GM18519 (cell line): Measurements from ENCODE around the gene DMBX1.

Experiments
- ATAC-seq: cut with Tn5 transposase; IDR thresholded peaks from one replicate; pipeline ENCODE4 v1.9.1; 2021; ENCODE audit warnings: mild to moderate bottlenecking, moderate library complexity; ENCODE audit not compliant: unreplicated experiment, low FRiP score

The DMBX1 gene

DNA sequence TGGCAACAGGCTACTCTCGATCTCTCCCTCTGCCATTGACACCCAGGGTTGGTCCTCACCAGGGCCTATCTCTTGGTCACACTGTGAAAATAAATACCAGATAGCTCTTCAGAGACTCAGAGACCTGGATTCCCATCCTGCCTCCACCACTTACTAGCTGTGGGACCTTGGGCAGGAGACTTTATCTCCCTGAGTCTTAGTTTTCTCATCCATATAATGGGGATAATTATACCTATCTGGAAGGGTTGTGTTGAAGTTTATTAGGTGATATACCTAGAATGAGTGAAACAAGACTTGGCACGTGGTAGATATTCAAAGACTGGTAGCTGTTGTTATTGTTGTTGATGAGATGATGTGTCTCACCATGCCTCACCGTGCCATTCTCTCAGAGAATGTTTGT is 7.4 kb downstream of the DMBX1 start:
- no peak for ATAC-seq

DNA sequence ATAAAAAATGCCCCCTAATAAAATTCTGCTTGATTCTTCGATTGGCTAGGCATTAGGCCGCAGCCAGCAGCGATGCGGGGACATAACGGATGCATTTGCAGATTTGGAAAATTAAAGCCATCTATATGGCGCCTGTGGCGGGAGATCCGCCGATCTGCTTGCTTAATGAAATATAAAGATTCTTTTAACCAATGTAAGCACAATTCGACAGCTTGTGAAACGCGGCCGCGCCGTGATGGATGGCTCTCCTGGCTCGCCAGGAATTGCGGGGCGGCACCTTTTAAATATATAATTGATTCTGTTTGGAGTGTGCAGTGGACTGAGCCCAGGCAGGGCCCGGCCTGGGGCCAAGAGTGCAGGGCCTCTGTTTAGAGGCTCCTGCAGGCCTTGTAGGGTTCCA is 8.0 kb downstream of the DMBX1 start:
- no peak for ATAC-seq

DNA sequence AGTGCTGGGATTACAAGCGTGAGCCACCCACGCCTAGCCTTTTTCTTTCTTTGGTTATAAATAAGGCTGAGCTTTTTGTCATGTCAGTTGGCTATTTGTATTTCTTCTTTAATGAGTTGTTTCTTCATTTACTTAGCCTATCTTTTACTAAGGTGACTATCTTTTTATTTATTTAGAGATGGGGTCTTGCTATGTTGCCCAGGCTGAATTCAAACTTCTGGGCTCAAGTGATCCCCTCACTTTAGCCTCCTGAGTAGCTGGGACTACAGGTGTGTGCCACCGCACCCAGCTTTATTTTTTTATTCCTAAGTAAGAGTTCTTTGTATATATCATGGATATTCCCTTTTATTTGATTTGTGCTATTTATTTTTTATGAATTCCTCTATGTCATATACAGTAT is 11.9 kb downstream of the DMBX1 start:
- no peak for ATAC-seq

DNA sequence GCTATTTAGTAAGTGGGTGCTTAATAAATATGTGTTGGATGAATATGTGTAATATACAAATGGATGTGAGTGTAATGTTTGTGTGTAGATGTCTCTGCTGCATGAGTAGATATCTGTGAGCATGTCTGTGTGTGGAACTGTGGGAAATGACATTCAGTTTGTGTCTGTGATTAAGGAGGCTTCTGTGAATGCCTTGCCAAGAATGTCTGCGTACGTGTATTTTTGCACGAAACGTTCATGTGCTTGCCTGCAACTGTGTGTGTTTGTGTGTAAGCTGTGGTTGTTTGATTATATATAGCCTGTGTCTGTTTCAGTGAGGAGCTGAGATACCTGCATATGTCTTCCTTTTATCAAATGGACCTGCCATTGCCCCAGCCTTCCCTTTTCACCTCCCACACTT is 13.8 kb downstream of the DMBX1 start:
- no peak for ATAC-seq

DNA sequence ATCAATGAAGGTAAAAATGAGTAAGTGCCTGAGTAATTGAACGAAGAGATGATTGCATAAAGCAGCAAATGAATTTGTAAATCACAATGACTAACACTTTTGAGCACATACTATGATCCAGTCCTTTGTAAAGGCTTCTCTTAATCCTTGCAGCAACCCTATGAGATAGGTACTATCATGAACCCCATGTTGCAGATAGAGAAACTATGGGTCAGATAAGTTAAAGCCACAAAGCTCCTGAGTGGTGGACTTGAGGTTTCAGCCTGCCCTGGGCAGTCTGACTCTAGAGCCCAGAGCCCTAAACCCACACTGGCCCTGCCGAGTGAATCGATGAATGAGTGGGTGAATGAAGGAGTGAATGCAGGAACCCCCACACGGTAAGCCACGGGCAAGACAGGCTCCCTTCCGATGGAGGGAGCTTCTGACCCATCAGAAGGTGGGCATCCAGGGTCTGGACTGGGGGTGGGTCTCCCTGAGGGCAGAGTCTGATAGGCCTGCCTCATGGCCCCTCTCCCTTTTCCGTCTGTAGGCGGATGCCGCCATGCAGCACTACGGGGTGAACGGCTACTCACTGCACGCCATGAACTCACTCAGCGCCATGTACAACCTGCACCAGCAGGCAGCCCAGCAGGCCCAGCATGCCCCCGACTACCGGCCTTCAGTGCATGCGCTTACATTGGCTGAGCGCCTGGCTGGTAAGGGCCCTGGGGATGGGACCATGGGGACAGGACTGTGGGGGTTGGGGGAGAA is 17.0 kb downstream of the DMBX1 start:
- no peak for ATAC-seq

DNA sequence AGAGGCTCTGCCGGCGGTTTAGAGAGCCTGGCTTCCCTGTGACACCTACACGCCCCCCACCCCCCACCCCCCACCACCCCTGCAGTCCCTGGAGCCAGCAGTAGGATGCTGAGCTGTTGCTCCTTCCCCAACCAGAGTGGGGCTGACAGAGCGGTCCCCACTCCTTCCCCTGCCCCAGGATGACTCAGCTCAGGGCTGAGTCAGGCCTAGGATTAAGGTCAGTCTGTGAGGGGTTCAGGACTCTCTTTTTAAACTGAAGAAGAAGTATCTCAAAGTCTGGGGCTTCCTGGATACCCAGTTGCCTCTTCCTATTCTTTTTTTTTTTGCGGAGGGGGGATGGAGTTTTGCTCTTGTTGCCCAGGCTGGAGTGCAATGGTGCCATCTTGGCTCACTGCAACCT is 19.1 kb downstream of the DMBX1 start:
- no peak for ATAC-seq

DNA sequence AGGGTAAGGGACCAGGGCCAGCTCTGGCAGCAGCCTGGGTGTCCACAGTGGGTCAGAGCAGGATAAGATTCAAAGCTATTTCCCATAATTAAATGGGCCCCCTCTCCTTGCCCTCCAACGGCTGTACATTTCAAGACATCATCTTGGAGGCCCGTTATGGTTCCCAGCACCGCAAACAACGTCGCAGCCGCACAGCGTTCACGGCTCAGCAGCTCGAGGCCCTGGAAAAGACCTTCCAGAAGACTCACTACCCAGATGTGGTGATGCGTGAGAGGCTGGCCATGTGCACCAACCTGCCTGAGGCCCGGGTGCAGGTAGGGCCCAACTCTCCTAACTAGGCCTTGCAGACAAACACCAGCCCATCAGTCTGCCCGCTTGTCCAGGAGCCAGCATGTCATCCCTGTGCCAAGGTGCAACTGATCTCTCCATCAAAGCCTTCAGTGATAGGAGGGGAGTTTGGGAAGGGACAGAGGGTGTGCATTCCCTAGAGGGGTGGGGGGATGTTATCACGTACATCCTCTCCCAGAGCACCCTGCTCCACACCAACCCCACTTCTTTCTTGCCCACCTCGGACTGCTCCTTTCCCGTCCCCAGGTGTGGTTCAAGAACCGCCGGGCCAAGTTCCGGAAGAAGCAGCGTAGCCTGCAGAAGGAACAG is 20.8 kb downstream of the DMBX1 start:
- no peak for ATAC-seq

DNA sequence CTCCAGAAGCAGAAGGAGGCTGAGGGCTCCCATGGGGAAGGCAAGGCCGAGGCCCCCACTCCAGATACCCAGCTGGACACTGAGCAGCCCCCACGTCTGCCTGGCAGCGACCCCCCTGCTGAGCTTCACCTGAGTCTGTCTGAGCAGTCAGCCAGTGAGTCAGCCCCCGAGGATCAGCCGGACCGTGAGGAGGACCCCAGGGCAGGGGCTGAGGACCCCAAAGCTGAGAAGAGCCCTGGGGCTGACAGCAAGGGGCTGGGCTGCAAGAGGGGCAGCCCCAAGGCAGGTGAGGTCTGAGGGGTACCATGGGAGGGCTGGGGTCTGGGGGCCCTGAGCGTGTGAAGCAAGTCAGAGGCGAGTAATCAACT is 21.3 kb downstream of the DMBX1 start:
- ATAC-seq = no peak

DNA sequence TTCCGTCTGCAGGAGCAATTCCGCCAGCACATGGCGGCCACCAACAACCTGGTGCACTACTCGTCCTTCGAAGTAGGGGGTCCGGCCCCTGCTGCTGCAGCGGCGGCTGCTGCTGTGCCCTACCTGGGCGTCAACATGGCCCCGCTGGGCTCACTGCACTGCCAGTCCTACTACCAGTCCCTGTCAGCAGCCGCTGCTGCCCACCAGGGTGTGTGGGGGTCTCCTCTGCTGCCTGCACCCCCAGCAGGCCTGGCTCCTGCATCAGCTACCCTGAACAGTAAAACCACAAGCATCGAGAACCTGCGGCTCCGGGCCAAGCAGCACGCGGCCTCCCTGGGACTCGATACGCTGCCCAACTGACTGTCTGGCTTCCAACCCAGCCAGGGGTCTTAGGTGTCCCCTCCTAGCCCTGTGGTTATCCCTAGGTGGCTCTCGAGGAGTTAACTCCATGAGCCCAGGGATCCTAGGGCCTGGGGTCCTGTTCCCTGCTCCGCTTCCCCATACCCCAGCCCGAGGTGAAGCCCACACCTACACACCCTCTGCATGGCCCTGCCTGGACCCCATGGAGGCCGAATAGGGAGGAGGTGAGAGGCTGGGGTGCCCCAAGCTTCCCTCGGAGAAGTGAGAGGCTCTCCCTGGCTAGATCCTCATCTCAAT is 22.6 kb downstream of the DMBX1 start:
- no peak for ATAC-seq

DNA sequence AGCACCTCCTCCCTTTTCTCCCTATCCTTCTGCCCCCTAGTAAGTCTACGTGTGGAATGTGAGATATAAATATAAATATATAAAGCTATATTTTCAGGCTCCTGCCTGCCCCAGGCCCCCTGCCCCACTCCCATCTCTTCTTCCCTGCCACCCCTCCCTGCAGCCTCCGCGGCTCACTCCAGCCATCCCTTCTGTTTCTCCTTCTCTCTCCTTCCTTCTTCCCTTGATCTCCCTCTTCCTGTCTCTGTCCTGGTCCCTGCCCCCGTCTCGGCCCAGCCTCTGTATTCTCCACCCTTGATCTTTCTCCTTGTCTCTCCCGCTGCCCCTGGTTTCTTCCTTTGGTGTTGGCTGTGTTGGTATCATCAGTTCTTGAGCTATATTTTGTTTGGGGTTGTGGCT is 23.2 kb downstream of the DMBX1 start:
- ATAC-seq = no peak

DNA sequence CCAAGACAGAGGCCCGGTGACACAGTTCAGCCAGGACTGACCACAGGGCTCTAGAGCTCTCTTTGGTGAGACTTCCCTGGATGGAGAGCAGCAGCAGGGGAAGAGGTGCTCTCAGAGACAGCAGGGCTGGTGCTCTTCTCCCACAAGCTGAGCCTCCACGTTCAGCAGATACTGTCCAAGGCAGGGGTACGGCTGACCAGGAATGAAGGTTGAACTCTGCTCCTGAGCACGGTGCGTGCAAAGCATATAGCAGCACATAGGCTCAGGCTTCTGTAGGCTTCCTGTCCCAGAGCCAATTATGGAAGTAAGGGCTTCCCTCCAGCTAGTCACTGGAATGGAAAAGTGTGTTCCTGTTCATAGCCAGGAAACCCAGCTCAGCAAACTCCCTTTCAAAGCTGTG is 23.9 kb downstream of the DMBX1 start:
- no peak for ATAC-seq

DNA sequence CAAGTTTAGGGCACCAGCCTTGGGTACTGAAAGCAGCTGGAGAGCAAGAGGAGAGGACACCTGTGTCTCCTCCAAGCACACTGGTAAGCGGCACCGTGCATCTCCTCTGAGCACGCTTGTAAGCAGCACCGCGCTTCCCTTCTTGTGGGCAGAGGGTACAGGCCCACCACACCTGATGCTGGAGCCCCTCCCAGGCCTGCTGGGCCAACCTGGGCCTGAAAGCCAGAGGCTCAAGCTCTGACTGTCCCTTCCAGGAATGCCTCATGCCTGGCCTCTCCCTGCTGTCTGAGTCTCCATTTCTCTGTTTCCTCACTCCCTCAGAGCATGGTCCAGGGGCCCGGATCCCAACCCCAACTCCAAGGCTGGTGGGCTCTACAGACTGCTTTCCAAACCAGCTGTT is 25.9 kb downstream of the DMBX1 start:
- ATAC-seq = no peak

DNA sequence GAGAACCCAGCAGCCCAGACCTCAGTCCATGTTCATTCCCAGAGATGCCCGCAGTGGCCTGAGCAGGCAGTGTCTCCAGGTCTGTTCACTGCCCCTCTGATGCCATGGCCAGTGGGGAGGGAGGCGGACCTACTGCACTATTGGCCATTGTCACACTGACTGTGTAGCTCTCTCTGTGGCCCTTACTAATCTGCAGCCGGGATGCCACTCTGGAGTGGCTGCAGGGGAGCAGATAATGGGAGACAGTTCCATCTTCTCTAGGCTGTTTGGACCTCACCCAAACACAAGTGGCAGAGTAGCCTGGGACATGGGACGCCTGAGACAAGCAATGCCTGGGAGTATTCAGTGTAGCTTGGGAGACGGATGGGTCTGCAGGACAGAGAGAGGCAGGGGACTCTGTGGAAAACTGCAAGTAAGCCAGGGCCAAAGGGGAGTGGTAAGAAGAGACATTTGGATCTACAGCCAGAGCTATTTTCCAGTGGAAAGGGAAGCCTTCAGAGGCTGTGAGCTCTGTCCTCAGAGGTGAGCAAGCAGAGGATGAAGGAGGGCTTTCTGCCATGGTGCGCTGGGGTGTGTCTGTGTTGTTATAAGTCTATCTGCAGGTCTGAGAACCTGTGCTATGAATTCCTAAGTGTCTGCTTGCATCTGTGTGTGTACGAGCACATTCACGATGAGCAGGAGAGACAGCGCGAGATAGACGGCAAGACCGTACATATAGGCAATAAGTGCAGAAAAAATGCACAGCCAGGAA is 26.7 kb downstream of the DMBX1 start:
- no peak for ATAC-seq

DNA sequence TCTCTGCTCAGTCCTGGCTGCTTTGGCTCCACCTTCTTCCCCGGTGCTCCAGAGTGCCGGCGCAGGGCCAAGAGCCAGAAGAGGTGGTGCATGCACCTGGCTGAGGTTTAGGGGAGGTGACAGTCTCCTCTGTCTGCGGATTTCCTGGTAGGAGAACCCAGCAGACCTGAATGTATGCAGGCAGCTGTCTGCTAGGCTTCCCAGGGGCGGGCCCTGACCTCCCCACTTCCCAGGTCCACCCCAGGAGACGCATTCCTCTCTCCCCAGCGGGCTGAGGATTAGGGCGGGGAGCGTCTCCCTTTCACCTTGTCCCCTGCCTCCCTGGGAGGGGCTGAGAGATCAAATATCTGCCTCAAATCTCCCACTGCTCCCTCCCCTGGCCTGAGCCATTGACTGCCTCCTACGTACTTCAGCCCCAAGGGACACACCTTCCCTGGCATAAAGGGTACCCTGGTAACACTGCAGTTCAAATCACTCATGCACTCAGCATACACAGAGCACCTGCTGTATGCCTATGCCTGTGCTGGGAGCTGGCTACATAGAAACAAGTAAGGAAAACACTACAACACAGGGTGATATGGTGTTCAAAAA is 27.5 kb downstream of the DMBX1 start:
- ATAC-seq = no peak

DNA sequence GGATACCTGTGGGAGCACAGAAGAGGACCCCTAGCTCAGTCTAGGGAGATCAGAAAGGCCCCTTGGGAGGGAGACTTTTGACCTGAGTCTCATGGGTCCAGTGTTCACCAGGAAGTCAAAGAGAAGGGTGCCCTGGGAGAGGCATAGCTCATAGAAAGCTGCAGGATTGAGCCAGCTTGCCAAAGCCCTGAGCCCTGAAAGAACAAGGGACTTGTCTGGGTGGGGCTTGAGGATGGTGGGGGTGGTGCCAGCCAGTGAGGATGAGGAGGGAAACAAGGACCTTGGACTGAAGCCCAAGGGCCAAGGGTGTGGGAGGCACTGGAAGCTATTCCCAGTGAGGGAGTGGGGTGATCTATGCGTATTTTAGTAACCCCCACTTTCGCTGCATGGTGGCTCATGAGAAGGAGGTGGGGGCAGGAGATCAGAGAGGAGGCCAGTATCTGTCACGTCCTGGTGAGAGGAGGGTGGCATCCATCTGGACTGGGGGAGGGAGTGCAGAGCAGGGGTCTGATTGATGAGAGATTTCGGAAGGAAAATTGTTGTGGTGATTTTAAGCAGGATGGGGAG is 28.4 kb downstream of the DMBX1 start:
- no peak for ATAC-seq

DNA sequence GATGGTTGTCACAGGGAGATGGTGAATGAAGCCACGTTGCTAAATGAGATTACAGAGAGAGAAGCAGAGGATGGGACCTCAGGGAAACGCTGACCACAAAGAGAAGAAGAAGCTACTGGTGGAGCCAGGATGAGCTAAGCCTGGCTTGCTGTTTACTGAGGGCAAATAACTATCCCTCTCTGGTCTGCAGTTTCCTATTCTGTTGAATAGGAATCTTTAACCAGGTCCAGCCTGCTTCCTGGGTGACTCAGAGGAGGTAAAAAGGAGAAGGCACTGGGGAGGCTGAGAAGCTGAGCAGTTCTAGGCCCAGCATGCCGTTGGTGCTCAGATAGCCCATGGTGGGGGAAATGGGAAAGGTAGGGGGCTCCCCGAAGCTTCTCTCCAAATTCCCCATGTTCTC is 29.6 kb downstream of the DMBX1 start:
- no peak for ATAC-seq

DNA sequence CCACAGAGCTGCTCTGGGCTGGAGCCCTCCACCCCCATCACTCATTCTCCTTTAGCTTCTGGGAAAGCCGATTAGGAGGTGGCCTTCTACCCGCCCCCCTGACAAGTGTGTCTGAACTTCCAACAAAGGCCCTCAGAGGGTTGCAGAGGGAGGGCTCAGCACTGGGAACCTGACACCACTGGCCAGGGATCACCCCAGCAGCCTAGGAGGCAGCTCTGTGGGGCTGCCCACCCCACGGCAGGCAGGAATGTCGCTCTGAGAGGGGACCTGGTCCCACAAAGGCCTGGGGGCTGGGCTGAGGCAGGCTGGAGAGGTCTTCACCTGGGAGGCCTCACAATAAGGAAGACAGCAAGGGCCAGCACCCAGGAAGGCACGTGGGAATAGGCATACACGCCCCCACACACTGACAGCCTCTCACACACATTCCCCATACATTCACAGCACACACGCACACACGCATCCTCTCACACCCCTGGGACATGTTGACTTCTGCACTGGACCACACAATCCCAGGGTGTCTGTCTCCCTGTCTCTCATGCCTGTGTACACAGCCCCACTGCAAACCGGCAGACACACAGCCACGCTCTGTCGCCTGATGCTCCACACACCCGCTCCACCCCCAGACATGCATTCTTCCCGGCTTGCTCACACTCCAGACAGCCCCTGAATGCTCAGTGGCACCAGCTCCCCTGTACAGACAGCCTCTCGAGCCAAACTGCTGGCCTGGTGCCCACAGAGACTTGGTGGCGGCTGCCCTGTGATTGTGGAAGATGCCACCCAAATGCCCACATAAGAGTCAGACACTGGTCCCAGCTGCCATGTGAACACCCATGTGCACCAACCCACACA is 30.7 kb downstream of the DMBX1 start:
- ATAC-seq = no peak

DNA sequence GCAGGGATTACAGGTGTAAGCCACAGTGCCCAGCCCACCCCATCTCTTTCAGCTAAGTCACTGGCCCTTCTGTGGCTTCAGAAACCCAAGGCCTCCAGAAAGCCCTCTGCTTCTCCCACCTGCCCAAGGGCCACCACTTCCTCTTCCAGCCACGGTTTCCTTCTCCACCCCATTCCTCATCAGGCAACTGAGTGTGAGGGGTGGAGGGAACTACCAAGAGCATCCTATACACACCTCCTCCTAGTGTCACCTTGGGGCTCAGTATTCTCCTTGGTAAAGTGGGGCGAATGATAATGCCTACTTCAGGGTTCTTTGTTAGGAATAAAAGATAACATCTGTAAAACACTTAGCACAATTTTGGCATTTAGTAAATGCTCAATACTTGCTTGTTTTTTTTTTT is 31.8 kb downstream of the DMBX1 start:
- ATAC-seq = no peak

DNA sequence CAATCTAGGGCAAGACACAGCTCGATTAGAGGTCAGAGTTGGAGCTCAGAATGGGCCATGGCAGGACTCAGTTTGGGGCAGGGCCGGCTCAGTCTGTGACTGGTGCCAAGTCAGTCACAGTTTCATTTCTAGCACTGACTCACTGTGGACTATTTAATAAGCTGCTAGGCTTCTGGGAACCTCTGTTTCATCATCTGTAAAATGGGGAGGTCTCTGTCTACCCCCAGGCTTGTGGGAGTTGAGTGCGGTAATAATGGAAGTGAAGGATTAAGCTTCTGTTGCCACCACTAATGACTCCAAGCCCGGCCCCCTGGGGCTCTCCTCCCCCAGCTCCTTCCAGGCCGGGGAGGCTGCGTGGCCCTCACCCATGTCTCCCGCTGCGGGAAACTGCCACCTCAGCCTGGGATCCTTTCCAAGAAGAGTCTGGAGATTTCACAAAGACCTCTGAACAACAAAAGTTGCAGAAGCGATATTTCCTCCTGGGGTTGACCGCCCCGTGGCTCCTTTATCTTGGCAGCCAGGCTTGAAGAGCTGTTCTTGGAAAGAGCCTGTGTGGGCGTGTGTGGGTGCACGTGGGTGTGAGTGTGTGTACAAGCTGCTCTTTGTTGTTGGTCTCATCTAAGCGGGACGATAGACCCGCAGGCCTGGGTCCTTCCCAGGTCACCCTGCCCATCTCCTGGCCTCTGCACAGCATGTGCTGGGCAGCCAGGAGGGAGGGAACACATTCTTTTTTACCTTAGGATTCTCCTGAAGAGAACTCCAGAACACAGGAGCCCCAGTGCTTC is 32.7 kb downstream of the DMBX1 start:
- ATAC-seq = no peak
